Uterus (tissue), 4 donors: ENCODE data around the gene PLEKHH3. TPM values are rescaled to one million over a fixed set of nuclear protein-coding genes. Genes with fewer than 3 reads are reported as not detected.

Experiments
- DNase-seq, 2 donors: peaks; one replicate each; pipeline ENCODE4 v3.0.0-alpha.2; 2019 to 2020
- H3K27ac ChIP-seq, 2 donors: fragments of 200-600 bp; sonication (generic); 1 replicate in 1 of 2; 2 replicates in 1 of 2; pipeline ENCODE4 v1.5.1; 2016 to 2018
- H3K27me3 ChIP-seq, 2 donors: fragments of 200-600 bp; sonication (generic); one replicate each; pipeline ENCODE4 v1.5.1; 2018 to 2019; ENCODE audit warnings: control low read depth in 1 of 2
- H3K36me3 ChIP-seq, 2 donors: fragments of 200-600 bp; sonication (generic); one replicate each; pipeline ENCODE4 v1.5.1; 2019; ENCODE audit warnings: control low read depth in 1 of 2
- H3K4me1 ChIP-seq, 2 donors: fragments of 200-600 bp; sonication (generic); one replicate each; pipeline ENCODE4 v1.5.1; 2018 to 2019; ENCODE audit warnings: control low read depth in 1 of 2
- H3K4me3 ChIP-seq, 2 donors: fragments of 200-600 bp; sonication (generic); 1 replicate in 1 of 2; 2 replicates in 1 of 2; pipeline ENCODE4 v1.5.1; 2018 to 2019; ENCODE audit warnings: mild to moderate bottlenecking in 1 of 2
- H3K9me3 ChIP-seq, 2 donors: fragments of 200-600 bp; sonication (generic); one replicate each; pipeline ENCODE4 v1.5.1; 2019; ENCODE audit warnings: control low read depth in 1 of 2
- CTCF ChIP-seq, 4 experiments: fragments of 200-600 bp in 2 of 4; fragments of 450-650 bp in 2 of 4; sonication (generic) in 2 of 4; IDR thresholded peaks; one replicate each; pipeline ENCODE4 v1.5.1; 2016 to 2019; ENCODE audit warnings: antibody characterized with exemption in 4 of 4, mild to moderate bottlenecking in 2 of 4, moderate library complexity in 1 of 4
- POLR2A ChIP-seq, 2 donors: fragments of 450-650 bp; IDR thresholded peaks; one replicate each; pipeline ENCODE4 v1.6.1; 2016; ENCODE audit warnings: antibody characterized with exemption in 2 of 2, mild to moderate bottlenecking in 1 of 2, moderate library complexity in 1 of 2
- intact Hi-C: fragments of 100-400 bp; cut with DNase I; formaldehyde crosslinking; loops from one replicate; pipeline ENCODE4 v1.15.1; 2023; ENCODE audit warnings: low total_unique reads
- total RNA-seq, 4 donors: library from RNA; depleted of rRNA in 3 of 4; stranded (reverse); fragments of >200 nt in 3 of 4; gene quantifications; one replicate each; pipeline versions ENCODE4 v1.1.0 to v1.2.4, GENCODE V29; 2014 to 2023
- donor health status: DM: yes; HTN: yes; CAD: no.

The PLEKHH3 gene
- total RNA-seq, 4 donors from 2014 or later: 2.9 to 102 (median 19.2) TPM

GRCh38 chr17:42702446-42702845, 25.7 kb upstream of the PLEKHH3 start:
- no peaks in the 10 kb centered on the region for H3K9me3 ChIP-seq
- TF ChIP-seq CTCF (IDR thresholded peaks at IDR 0.05): no peak
- TF ChIP-seq POLR2A (IDR thresholded peaks at IDR 0.05): no peak
- no peaks in the 10 kb centered on the region for H3K36me3 ChIP-seq
- DNase-seq: no peak
- intact Hi-C loops: no loop called here
- H3K27ac ChIP-seq: no peak overlapping the region
- no peak overlapping the region for H3K4me3 ChIP-seq
- H3K4me1 ChIP-seq: peaks cover 0 to 9% of the 10 kb centered on the region in 2 donors
- H3K27me3 ChIP-seq: no peaks in the 10 kb centered on the region

- H3K4me1 ChIP-seq: peaks cover 0 to 9% of the 10 kb centered on the region in 2 donors
- DNase-seq: no peak
- H3K9me3 ChIP-seq: no peaks in the 10 kb centered on the region
- H3K4me3 ChIP-seq: no peak overlapping the region
- H3K27ac ChIP-seq: peak overlapping the region; percentile 65 to 74
- intact Hi-C loops: no loop called here
- no peaks in the 10 kb centered on the region for H3K36me3 ChIP-seq
- H3K27me3 ChIP-seq: no peaks in the 10 kb centered on the region
- TF ChIP-seq CTCF (IDR thresholded peaks at IDR 0.05) (no peak), POLR2A (IDR thresholded peaks at IDR 0.05) (no peak)
These were observed 23.9 kb upstream of the PLEKHH3 start for GRCh38 chr17:42700586-42701289.

- TF ChIP-seq CTCF (IDR thresholded peaks at IDR 0.05) (no peak), POLR2A (IDR thresholded peaks at IDR 0.05) (no peak)
- H3K27me3 ChIP-seq: no peaks in the 10 kb centered on the region
- H3K4me3 ChIP-seq: no peak overlapping the region
- no peak for DNase-seq
- no peaks in the 10 kb centered on the region for H3K36me3 ChIP-seq
- H3K27ac ChIP-seq: peak overlapping the region; percentile 65 to 74
- intact Hi-C loops: no loop called here
- no peaks in the 10 kb centered on the region for H3K9me3 ChIP-seq
- H3K4me1 ChIP-seq: peaks cover 0 to 9% of the 10 kb centered on the region in 2 donors
These were observed 22.6 kb upstream of the PLEKHH3 start for GRCh38 chr17:42699415-42699740.

GRCh38 chr17:42698736-42699414, 22.1 kb upstream of the PLEKHH3 start:
- intact Hi-C loops: no loop called here
- no peaks in the 10 kb centered on the region for H3K27me3 ChIP-seq
- H3K4me3 ChIP-seq: no peak overlapping the region
- no peaks in the 10 kb centered on the region for H3K36me3 ChIP-seq
- H3K9me3 ChIP-seq: no peaks in the 10 kb centered on the region
- peaks cover 0 to 9% of the 10 kb centered on the region in 2 donors for H3K4me1 ChIP-seq
- H3K27ac ChIP-seq: peak overlapping the region; percentile 65 to 74
- TF ChIP-seq CTCF (IDR thresholded peaks at IDR 0.05) (no peak), POLR2A (IDR thresholded peaks at IDR 0.05) (no peak)
- DNase-seq: peak; percentile 86 to 94

DNA sequence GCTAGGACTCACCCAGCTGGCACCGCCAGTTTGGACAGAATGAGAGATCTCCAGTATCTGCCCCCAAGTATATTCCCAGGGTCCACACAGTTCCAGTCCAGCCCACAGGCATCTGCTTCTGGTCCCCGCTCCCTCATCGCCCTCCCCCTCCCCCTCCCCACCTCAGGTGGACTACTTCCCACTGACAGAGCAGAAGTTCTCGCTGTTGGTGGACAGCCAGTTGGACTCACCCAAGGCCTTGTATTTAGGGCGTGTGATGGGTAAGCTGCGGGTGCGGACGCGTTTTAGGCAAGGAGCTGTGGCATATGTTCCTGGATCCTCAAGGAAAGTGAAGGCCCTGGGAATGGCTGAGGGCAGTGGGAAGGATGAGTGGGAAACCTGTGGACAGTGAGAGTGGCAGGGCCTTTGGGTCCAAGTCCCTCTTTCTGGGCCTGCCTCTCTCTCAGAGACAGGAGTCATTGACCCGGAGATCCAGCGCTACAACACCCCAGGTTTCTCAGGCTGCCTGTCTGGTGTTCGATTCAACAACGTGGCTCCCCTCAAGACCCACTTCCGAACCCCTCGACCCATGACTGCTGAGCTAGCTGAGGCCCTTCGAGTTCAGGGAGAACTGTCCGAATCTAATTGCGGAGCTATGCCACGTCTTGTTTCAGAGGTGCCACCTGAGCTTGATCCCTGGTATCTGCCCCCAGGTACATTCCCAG, 20.5 kb upstream of the PLEKHH3 start:
- H3K27me3 ChIP-seq: no peaks in the 10 kb centered on the region
- H3K9me3 ChIP-seq: no peaks in the 10 kb centered on the region
- H3K4me3 ChIP-seq: no peak overlapping the region
- intact Hi-C loops: no loop called here
- TF ChIP-seq CTCF (IDR thresholded peaks at IDR 0.05) (no peak), POLR2A (IDR thresholded peaks at IDR 0.05) (no peak)
- no peaks in the 10 kb centered on the region for H3K36me3 ChIP-seq
- no peak for DNase-seq
- no peak overlapping the region for H3K27ac ChIP-seq
- peaks cover 0 to 9% of the 10 kb centered on the region in 2 donors for H3K4me1 ChIP-seq
